ENCODE results near the gene ASCC1. TPM values are rescaled to one million over a fixed set of nuclear protein-coding genes. Genes with fewer than 3 reads are reported as not detected.
"Not testable (repeated sequence)": the region's sequence is repeated elsewhere in the genome, so short reads cannot be mapped to it uniquely, and the experiment has no call there.

Gene ASCC1
- total RNA-seq, 2 experiments from 2014 or later = 28.5 to 34.4 TPM

GRCh38 chr10:72226418-72227027 lies 10.4 kb upstream of the ASCC1 start:
- H3K27me3 Mint-ChIP-seq = no peaks in the 10 kb centered on the region
- DNase-seq (peak; percentile 12), ATAC-seq (ENCODE audit: low read depth) (no peak)
- no peaks in the 10 kb centered on the region for H3K9me3 Mint-ChIP-seq
- peaks cover 35% of the 10 kb centered on the region for H3K36me3 Mint-ChIP-seq
- H3K4me3 Mint-ChIP-seq = no peak overlapping the region
- POLR2A ChIA-PET = interaction anchor here (0.7 to 1.0 kb wide), 3 partner anchors 10 to 103 kb away, joined by 3 to 4 read pairs (median 3); no protein-coding TSS in a partner anchor
- H3K27ac Mint-ChIP-seq = peak overlapping the region; percentile 40
- H3K4me1 Mint-ChIP-seq = peaks cover 42% of the 10 kb centered on the region

DNA sequence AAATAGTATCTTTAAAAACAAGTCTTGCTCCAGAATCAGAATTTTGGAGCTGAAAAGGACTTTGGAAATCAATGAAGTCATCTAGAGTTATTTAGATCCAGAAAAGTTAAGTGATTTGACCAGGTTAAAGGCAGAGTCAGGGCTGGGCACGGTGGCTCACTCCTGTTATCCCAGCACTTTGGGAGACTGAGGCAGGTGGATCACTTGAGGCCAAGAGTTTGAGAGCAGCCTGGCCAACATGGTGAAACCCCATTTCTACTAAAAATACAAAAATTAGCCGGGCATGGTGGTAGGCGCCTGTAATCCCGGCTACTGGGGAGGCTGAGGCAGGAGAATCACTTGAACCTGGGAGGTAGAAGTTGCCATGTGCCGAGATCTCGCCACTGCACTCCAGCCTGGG lies 8.1 kb upstream of the ASCC1 start:
- POLR2A ChIA-PET = interaction anchor here (0.7 to 4.3 kb wide), 10 partner anchors 8 to 139 kb away, joined by 3 to 12 read pairs (median 5); no protein-coding TSS in a partner anchor
- H3K4me3 Mint-ChIP-seq; H3K27me3 Mint-ChIP-seq; ATAC-seq (ENCODE audit: low read depth); DNase-seq; H3K9me3 Mint-ChIP-seq: not testable (repeated sequence)
- Mint-ChIP-seq H3K36me3 (peaks cover 27% of the 10 kb centered on the region), H3K4me1 (peaks cover 38% of the 10 kb centered on the region), H3K27ac (peak overlapping the region; percentile 84)

DNA sequence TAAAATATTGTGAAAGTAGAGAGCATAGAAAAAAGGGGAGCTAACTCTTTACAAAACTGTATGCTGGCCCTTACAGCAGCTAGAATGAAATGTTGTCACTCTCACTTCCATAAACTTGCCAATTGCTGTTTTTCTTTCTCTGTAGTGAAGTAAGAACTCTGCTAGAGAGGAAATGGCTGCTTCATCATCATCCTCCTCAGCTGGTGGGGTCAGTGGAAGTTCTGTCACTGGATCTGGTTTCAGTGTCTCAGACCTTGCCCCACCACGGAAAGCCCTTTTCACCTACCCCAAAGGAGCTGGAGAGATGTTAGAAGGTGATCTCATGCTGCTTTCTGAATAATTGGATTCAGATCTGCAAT lies 7.6 kb upstream of the ASCC1 start:
- H3K36me3 Mint-ChIP-seq = peaks cover 28% of the 10 kb centered on the region
- peak overlapping the region; percentile 60 for H3K4me3 Mint-ChIP-seq
- peaks cover 41% of the 10 kb centered on the region for H3K4me1 Mint-ChIP-seq
- no peak for DNase-seq
- POLR2A ChIA-PET = interaction anchor here (1.0 to 4.3 kb wide), 9 partner anchors 8 to 139 kb away, joined by 3 to 12 read pairs (median 5); no protein-coding TSS in a partner anchor
- H3K27me3 Mint-ChIP-seq = no peaks in the 10 kb centered on the region
- ATAC-seq (ENCODE audit: low read depth) = peak; percentile 18
- H3K27ac Mint-ChIP-seq = peak overlapping the region; percentile 84
- H3K9me3 Mint-ChIP-seq = no peaks in the 10 kb centered on the region

DNA sequence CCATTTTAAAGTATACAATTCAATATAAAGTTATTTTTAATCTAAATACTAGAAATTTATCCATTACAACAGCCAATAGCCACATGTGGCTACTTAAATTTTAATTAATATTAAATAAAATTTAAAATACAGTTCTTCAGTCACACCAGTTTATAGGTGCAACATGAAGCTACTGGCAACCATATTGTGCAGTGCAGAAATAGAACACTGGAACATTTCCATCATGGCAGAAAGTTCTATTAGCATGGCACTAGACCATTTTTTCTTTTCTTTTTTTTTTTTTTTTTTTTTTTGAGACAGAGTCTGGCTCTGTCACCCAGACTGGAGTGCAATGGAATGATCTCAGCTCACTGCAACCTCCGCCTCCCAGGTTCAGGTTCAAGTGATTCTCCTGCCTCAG lies 5.2 kb upstream of the ASCC1 start:
- Mint-ChIP-seq H3K4me1 (peaks cover 40% of the 10 kb centered on the region), H3K27me3 (no peaks in the 10 kb centered on the region), H3K36me3 (peaks cover 18% of the 10 kb centered on the region), H3K9me3 (no peaks in the 10 kb centered on the region), H3K27ac (no peak overlapping the region), H3K4me3 (no peak overlapping the region)
- POLR2A ChIA-PET = interaction anchor here (0.6 to 4.3 kb wide), 8 partner anchors 27 to 220 kb away, joined by 3 to 12 read pairs (median 5); partner anchors contain the start of gene SPOCK2
- ATAC-seq (ENCODE audit: low read depth) (no peak), DNase-seq (no peak)

- ATAC-seq (ENCODE audit: low read depth) = no peak
- no peaks in the 10 kb centered on the region for H3K27me3 Mint-ChIP-seq
- H3K4me3 Mint-ChIP-seq = no peak overlapping the region
- peaks cover 18% of the 10 kb centered on the region for H3K36me3 Mint-ChIP-seq
- POLR2A ChIA-PET = interaction anchor here (0.7 to 4.3 kb wide), 2 partner anchors 136 to 219 kb away, joined by 6 to 12 read pairs; no protein-coding TSS in a partner anchor
- H3K4me1 Mint-ChIP-seq = peaks cover 40% of the 10 kb centered on the region
- DNase-seq = no peak
- H3K9me3 Mint-ChIP-seq = no peaks in the 10 kb centered on the region
- H3K27ac Mint-ChIP-seq = peak overlapping the region; percentile 9
Observed at GRCh38 chr10:72220637-72221036, 4.6 kb upstream of the ASCC1 start.

DNA sequence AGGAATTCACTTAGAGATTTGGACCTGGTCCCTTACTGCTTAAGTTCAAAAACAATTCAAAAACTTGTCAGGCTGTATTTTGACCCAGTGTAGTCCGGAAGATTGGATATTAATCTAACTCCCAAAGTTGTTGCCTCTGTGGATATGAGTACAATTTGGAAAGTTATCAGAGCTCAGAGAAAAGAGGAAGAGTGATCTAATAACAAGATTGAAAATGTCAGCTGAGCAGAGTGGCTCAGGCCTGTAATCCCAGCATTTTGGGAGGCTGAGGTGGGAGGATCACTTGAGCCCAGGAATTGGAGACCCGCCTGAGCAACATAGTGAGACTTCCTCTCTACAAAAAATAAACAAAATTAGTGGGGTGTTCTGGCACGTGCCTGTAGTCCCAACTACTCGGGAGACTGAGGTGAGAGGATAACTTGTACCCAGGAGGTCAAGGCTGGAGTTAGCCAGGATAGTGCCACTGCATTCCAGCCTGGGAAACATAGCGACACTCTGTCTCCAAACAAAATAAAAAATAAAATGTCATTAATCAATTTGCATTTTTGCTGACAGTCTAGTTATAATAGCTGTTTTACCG lies 3.2 kb upstream of the ASCC1 start:
- H3K4me1 Mint-ChIP-seq = peaks cover 42% of the 10 kb centered on the region
- H3K27me3 Mint-ChIP-seq = no peaks in the 10 kb centered on the region
- peak overlapping the region; percentile 87 for H3K27ac Mint-ChIP-seq
- no peaks in the 10 kb centered on the region for H3K9me3 Mint-ChIP-seq
- peaks cover 14% of the 10 kb centered on the region for H3K36me3 Mint-ChIP-seq
- peak overlapping the region; percentile 74 for H3K4me3 Mint-ChIP-seq
- ATAC-seq (ENCODE audit: low read depth) (no peak), DNase-seq (no peak)
- POLR2A ChIA-PET = interaction anchor here (0.6 to 6.3 kb wide), 8 partner anchors 17 to 163 kb away, joined by 3 to 66 read pairs (median 6); partner anchors contain the start of genes DDIT4 and SPOCK2

DNA sequence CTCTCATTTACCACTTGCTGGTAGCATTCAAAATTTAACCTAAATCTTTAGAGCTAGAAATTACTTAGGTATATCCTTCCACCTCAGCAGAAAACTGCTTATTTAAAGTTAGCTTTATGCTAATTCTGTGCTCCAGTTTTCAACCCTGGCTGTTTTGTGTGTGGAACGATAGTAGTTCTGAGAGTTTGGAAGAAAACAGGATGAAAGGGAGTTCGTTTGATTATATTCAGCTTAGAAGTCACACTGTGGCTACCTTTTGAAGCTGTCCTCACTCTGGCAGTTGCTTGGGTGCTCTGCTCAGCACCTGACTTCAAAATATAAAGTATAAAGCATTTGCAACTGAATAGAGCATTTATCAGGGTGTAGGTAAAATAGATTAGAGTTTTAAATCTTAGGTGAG lies 2.6 kb upstream of the ASCC1 start:
- DNase-seq = no peak
- H3K4me1 Mint-ChIP-seq = peaks cover 39% of the 10 kb centered on the region
- H3K36me3 Mint-ChIP-seq = peaks cover 10% of the 10 kb centered on the region

GRCh38 chr10:72218325-72218724 lies 2.2 kb upstream of the ASCC1 start:
- H3K27me3 Mint-ChIP-seq = no peaks in the 10 kb centered on the region
- peak overlapping the region; percentile 87 for H3K27ac Mint-ChIP-seq
- peaks cover 8% of the 10 kb centered on the region for H3K36me3 Mint-ChIP-seq
- no peak for ATAC-seq (ENCODE audit: low read depth)
- peaks cover 38% of the 10 kb centered on the region for H3K4me1 Mint-ChIP-seq
- POLR2A ChIA-PET = interaction anchor here (0.7 to 6.3 kb wide), 7 partner anchors 10 to 158 kb away, joined by 3 to 66 read pairs (median 7); partner anchors contain the start of genes DDIT4 and SPOCK2
- no peak for DNase-seq
- H3K9me3 Mint-ChIP-seq = no peaks in the 10 kb centered on the region
- peak overlapping the region; percentile 74 for H3K4me3 Mint-ChIP-seq

More for the DNA sequence above, 2.6 kb upstream of the ASCC1 start:
- Mint-ChIP-seq H3K9me3 (no peaks in the 10 kb centered on the region), H3K4me3 (peak overlapping the region; percentile 74), H3K27ac (peak overlapping the region; percentile 87), H3K27me3 (no peaks in the 10 kb centered on the region)
- no peak for ATAC-seq (ENCODE audit: low read depth)
- POLR2A ChIA-PET = interaction anchor here (0.7 to 6.3 kb wide), 7 partner anchors 10 to 158 kb away, joined by 3 to 66 read pairs (median 7); partner anchors contain the start of genes DDIT4 and SPOCK2

DNA sequence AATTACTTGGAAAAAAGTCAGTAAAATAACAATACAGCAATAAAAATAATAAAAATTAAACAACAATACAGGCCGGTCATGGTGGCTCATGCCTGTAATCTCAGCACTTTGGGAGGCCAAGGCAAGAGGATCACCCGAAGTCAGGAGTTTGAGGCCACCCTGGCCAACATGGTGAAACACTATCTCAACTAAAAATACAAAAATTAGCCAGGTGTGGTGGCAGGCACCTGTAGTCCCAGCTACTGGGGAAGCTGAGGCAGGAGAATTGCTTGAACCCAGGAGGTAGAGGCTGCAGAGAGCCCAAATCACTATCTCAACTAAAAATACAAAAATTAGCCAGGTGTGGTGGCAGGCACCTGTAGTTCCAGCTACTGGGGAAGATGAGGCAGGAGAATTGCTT lies 4.2 kb downstream of the ASCC1 start:
- H3K27me3 Mint-ChIP-seq; POLR2A ChIA-PET; H3K9me3 Mint-ChIP-seq; H3K4me3 Mint-ChIP-seq; DNase-seq; ATAC-seq (ENCODE audit: low read depth); H3K27ac Mint-ChIP-seq: not testable (repeated sequence)
- peaks cover 38% of the 10 kb centered on the region for H3K4me1 Mint-ChIP-seq
- H3K36me3 Mint-ChIP-seq = peaks cover 33% of the 10 kb centered on the region

DNA sequence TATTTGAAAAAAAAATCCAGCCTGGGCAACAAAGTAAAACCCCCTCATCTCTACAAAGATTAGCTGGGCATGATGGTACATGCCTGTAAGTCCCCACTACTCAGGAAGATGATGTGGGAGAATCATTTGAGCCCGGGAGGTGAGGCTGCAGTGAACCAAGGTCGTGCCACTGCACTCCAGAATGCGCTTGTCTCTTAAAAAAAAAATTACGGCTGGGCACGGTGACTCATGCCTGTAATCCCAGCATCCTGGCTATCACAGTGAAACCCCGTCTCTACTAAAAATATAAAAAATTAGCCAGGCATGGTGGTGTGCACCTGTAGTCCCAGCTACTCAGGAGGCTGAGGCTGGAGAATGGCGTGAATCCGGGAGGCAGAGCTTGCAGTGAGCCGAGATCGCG lies 4.7 kb downstream of the ASCC1 start:
- DNase-seq; H3K4me3 Mint-ChIP-seq; H3K27ac Mint-ChIP-seq; ATAC-seq (ENCODE audit: low read depth); H3K9me3 Mint-ChIP-seq; POLR2A ChIA-PET; H3K27me3 Mint-ChIP-seq: not testable (repeated sequence)
- Mint-ChIP-seq H3K4me1 (peaks cover 35% of the 10 kb centered on the region), H3K36me3 (peaks cover 33% of the 10 kb centered on the region)

DNA sequence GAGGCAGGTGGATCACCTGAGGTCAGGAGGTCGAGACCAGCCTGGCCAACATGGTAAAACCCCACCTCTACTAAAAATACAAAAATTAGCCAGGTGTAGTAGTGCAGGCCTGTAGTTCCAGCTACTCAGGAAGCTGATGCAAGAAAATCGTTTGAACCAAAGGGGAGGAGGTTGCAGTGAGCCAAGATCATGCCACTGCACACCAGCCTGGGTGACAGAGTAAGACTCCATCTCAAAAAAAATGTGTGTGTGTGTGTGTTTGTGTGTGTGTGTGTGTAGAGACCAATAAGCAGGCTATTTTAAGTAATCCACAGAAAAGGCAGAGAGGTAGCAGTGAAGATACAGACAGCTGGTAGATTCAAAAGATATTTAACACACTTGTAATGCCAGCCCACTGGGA lies 7.5 kb downstream of the ASCC1 start:
- H3K4me3 Mint-ChIP-seq = peak overlapping the region; percentile 60
- peaks cover 27% of the 10 kb centered on the region for H3K4me1 Mint-ChIP-seq
- H3K36me3 Mint-ChIP-seq = peaks cover 38% of the 10 kb centered on the region
- H3K9me3 Mint-ChIP-seq, H3K27me3 Mint-ChIP-seq: not testable (repeated sequence)
- peak; percentile 98 for ATAC-seq (ENCODE audit: low read depth)
- DNase-seq = peak; percentile 34
- POLR2A ChIA-PET = interaction anchor here (0.6 to 1.5 kb wide), 6 partner anchors 10 to 131 kb away, joined by 3 read pairs; no protein-coding TSS in a partner anchor
- peak overlapping the region; percentile 94 for H3K27ac Mint-ChIP-seq

DNA sequence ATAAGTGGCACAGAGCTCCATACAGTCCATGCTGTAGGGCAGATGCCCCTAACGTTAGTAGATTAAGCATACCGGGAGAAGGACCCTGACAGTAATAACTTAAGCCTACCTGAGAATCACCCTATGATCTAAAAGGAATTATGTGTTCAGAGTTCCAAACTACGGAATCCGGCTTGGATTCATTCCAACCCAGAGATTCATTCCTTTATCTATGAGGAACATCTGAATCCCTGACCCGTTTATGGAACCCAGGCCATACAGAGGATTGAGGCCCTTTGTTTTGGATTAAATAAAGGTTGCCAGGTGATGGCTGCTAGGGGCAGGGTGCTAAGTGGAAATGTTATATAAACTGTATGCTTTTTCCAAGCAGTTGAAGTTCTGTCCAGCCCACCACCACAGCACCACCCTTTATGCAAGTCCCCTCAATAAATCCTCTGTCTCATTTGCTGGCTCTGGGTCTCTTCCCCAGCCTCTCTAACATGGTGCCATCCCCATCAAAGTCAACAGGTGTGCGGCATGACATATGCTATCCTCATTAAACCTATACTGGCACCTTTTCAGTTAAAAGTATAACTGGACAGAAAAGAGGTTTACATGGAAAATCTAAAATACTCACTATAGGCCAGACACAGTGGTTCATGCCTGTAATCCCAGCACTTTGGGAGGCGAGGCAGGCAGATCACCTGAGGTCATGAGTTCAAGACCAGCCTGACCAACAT lies 9.4 kb downstream of the ASCC1 start:
- Mint-ChIP-seq H3K4me3 (no peak overlapping the region), H3K36me3 (peaks cover 37% of the 10 kb centered on the region), H3K27ac (peak overlapping the region; percentile 76), H3K4me1 (peaks cover 20% of the 10 kb centered on the region), H3K27me3 (no peaks in the 10 kb centered on the region), H3K9me3 (no peaks in the 10 kb centered on the region)
- POLR2A ChIA-PET = interaction anchor here (0.6 to 1.6 kb wide), 2 partner anchors 10 to 118 kb away, joined by 5 read pairs; partner anchors contain the start of gene ASCC1
- DNase-seq (no peak), ATAC-seq (ENCODE audit: low read depth) (no peak)

DNA sequence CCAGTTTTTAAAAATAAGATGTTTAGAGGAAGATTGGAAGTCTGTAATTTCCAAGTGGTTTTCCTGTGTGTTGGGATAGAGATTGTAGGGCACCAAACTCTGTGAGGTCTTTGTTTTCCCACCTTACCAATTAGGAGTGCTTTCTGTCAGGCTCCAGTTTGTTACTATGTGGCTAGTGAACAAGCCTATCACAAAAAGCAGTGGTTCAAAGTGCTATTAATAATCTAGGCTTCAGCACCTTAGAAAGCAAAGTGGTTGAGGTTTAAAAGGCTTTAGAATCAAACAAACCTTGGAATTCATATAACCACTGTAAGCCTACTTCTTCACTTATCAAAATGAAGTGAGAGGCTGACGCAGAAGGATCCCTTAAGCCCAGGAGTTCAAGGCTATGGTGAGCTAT lies 11.4 kb downstream of the ASCC1 start:
- peaks cover 35% of the 10 kb centered on the region for H3K36me3 Mint-ChIP-seq
- peaks cover 13% of the 10 kb centered on the region for H3K4me1 Mint-ChIP-seq
- H3K27ac Mint-ChIP-seq = no peak overlapping the region
- ATAC-seq (ENCODE audit: low read depth) = no peak
- DNase-seq = no peak
- POLR2A ChIA-PET = no interaction called here
- H3K27me3 Mint-ChIP-seq = no peaks in the 10 kb centered on the region
- no peaks in the 10 kb centered on the region for H3K9me3 Mint-ChIP-seq
- H3K4me3 Mint-ChIP-seq = no peak overlapping the region
